Placental pericyte (primary cell): ENCODE results near the gene RLF. TPM values are rescaled to one million over a fixed set of nuclear protein-coding genes. Genes with fewer than 3 reads are reported as not detected.

Source experiments
- small RNA-seq: library from RNA; depleted of rRNA; stranded (forward); fragments of <200 nt; gene quantifications from one replicate; pipeline ENCODE3, GENCODE V24; 2012; ENCODE audit warnings: low replicate concordance
- total RNA-seq: library from RNA; depleted of rRNA; stranded (reverse); fragments of >200 nt; gene quantifications from 2 replicates; pipeline ENCODE4 v1.2.3, GENCODE V29; 2012

The RLF gene, protein sequence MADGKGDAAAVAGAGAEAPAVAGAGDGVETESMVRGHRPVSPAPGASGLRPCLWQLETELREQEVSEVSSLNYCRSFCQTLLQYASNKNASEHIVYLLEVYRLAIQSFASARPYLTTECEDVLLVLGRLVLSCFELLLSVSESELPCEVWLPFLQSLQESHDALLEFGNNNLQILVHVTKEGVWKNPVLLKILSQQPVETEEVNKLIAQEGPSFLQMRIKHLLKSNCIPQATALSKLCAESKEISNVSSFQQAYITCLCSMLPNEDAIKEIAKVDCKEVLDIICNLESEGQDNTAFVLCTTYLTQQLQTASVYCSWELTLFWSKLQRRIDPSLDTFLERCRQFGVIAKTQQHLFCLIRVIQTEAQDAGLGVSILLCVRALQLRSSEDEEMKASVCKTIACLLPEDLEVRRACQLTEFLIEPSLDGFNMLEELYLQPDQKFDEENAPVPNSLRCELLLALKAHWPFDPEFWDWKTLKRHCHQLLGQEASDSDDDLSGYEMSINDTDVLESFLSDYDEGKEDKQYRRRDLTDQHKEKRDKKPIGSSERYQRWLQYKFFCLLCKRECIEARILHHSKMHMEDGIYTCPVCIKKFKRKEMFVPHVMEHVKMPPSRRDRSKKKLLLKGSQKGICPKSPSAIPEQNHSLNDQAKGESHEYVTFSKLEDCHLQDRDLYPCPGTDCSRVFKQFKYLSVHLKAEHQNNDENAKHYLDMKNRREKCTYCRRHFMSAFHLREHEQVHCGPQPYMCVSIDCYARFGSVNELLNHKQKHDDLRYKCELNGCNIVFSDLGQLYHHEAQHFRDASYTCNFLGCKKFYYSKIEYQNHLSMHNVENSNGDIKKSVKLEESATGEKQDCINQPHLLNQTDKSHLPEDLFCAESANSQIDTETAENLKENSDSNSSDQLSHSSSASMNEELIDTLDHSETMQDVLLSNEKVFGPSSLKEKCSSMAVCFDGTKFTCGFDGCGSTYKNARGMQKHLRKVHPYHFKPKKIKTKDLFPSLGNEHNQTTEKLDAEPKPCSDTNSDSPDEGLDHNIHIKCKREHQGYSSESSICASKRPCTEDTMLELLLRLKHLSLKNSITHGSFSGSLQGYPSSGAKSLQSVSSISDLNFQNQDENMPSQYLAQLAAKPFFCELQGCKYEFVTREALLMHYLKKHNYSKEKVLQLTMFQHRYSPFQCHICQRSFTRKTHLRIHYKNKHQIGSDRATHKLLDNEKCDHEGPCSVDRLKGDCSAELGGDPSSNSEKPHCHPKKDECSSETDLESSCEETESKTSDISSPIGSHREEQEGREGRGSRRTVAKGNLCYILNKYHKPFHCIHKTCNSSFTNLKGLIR (N-terminal part only)
- total RNA-seq = 15.1 and 22.2 TPM in 2 replicates

GRCh38 chr1:40161125-40161887, at the start of gene RLF:
Gene RLF (plus strand): TSS chr1:40161387. CDS start chr1:40161400, 13 bp downstream.

DNA sequence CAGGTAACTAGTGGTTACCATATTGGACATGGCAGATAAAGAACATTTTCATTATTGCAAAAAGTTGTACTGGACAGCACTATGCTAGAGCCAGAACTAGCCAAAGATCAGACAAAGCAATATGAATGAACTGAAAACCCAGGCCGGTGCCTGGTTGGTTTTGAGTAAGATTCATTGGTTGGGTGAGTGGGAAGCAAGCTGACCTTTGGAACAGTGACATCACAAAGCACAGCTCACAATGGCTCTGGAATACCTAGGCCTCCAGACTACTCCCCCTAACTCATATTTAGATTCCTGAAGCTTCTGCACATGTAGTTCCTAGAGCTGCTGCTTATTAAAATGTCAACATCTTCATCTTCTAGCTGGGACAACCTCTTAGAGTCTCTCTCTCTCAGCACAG, 86.5 kb downstream of the RLF start, which contains the start of gene TMCO2:
Gene TMCO2 (plus strand): TSS at position 283 of the 400 bp plus-strand sequence. CDS start 57 bp downstream, at position 340.

GRCh38 chr1:40257688-40258444, 96.7 kb downstream of the RLF start, which contains the start of gene ZMPSTE24:
Gene ZMPSTE24 (plus strand): TSS chr1:40258236. CDS start chr1:40258272, 36 bp downstream.

Small RNAs within 50 kb of the gene (small RNA-seq; reads per million reads assigned to genes)
- not detected for gene RNU6-1237P

Other genes with a start within 250 kb of the RLF start
- gene MFSD2A, start 206.2 kb upstream of the RLF start, total RNA-seq = 11.9 and 25.2 TPM in 2 replicates
- 468 and 1,100 TPM in 2 replicates for gene CAP1, start 120.7 kb upstream of the RLF start, total RNA-seq
- 37.0 and 50.5 TPM in 2 replicates for gene PPT1, start 64.1 kb upstream of the RLF start, total RNA-seq
- gene TMCO2, start 86.5 kb downstream of the RLF start, total RNA-seq = not detected in 2 replicates
- gene ZMPSTE24, start 96.8 kb downstream of the RLF start, total RNA-seq = 48.4 and 119 TPM in 2 replicates
- 0.14 and 1.8 TPM in 2 replicates for gene COL9A2, start 155.9 kb downstream of the RLF start, total RNA-seq
- gene SMAP2, start 212.3 kb downstream of the RLF start, total RNA-seq = 15.5 and 63.1 TPM in 2 replicates